Uterus (tissue), 2 donors: ENCODE measurements around the gene OTOL1.

ENCODE experiments used
- POLR2A ChIP-seq, 2 donors: fragments of 450-650 bp; IDR thresholded peaks; one replicate each; pipeline ENCODE4 v1.6.1; 2016; ENCODE audit warnings: antibody characterized with exemption in 2 of 2, mild to moderate bottlenecking in 1 of 2, moderate library complexity in 1 of 2
- TF ChIP-seq, protein P1 (sequence below), 4 experiments: fragments of 200-600 bp in 2 of 4; fragments of 450-650 bp in 2 of 4; sonication (generic) in 2 of 4; IDR thresholded peaks; one replicate each; pipeline ENCODE4 v1.5.1; 2016 to 2019; ENCODE audit warnings: antibody characterized with exemption in 4 of 4, mild to moderate bottlenecking in 2 of 4, moderate library complexity in 1 of 4

DNA sequence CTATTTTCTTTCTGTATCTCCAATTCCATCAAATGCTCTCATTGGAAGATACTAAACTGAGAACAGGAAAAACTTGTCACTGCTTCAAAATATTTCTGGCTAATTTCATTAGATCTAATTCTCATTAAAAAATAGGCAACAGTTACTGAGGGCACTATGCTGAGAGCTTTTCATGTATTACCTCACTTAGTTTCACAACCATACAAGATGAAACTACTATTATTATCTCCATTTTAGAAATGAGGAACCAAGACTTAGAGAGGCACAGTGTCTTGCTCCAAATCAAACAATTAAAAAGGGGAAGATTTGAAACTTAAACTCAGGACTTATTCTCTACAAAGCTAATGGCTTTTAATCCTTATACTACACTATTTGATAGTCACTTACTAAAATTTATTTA, 7.2 kb upstream of the OTOL1 start:
- TF ChIP-seq, protein P1, sequence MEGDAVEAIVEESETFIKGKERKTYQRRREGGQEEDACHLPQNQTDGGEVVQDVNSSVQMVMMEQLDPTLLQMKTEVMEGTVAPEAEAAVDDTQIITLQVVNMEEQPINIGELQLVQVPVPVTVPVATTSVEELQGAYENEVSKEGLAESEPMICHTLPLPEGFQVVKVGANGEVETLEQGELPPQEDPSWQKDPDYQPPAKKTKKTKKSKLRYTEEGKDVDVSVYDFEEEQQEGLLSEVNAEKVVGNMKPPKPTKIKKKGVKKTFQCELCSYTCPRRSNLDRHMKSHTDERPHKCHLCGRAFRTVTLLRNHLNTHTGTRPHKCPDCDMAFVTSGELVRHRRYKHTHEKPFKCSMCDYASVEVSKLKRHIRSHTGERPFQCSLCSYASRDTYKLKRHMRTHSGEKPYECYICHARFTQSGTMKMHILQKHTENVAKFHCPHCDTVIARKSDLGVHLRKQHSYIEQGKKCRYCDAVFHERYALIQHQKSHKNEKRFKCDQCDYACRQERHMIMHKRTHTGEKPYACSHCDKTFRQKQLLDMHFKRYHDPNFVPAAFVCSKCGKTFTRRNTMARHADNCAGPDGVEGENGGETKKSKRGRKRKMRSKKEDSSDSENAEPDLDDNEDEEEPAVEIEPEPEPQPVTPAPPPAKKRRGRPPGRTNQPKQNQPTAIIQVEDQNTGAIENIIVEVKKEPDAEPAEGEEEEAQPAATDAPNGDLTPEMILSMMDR (IDR thresholded peaks at IDR 0.05), result no peak
- no peak for TF ChIP-seq POLR2A (IDR thresholded peaks at IDR 0.05)
